Endodermal cell (in vitro differentiated cells): ENCODE measurements around the gene TTC28. TPM values are rescaled to one million over a fixed set of nuclear protein-coding genes. Genes with fewer than 3 reads are reported as not detected.

Source experiments
- DNase-seq: peaks from one replicate; pipeline ENCODE4 v3.0.0-alpha.2; 2017
- H3K27ac ChIP-seq: 2 replicates; pipeline ENCODE4 v1.5.1; 2013; ENCODE audit warnings: mild to moderate bottlenecking, low read depth, low read length, moderate library complexity
- H3K27me3 ChIP-seq: 2 replicates; pipeline ENCODE4 v1.6.1; 2013; ENCODE audit warnings: mild to moderate bottlenecking, low read length, moderate library complexity; ENCODE audit not compliant: insufficient read depth, control insufficient read depth, poor library complexity, severe bottlenecking
- H3K36me3 ChIP-seq: 2 replicates; pipeline ENCODE4 v1.7.0; 2013; ENCODE audit warnings: mild to moderate bottlenecking, low read length, moderate library complexity; ENCODE audit not compliant: control insufficient read depth, insufficient read depth
- H3K4me1 ChIP-seq: one replicate; pipeline ENCODE4 v1.7.0; 2013; ENCODE audit warnings: low read length; ENCODE audit not compliant: control insufficient read depth, insufficient read depth
- H3K4me3 ChIP-seq: 2 replicates; pipeline ENCODE4 v1.5.1; 2013; ENCODE audit warnings: mild to moderate bottlenecking, low read length, moderate library complexity
- H3K9ac ChIP-seq: 2 replicates; pipeline ENCODE4 v1.6.1; 2013; ENCODE audit warnings: mild to moderate bottlenecking, low read length, moderate library complexity; ENCODE audit not compliant: poor library complexity, severe bottlenecking; ENCODE audit errors: extremely low read depth
- H3K9me3 ChIP-seq: 2 replicates; pipeline ENCODE4 v1.6.1; 2013; ENCODE audit warnings: mild to moderate bottlenecking, low read length, moderate library complexity; ENCODE audit not compliant: control insufficient read depth
- H3K27ac Mint-ChIP-seq: 2 replicates; pipeline ENCODE4 v1.8.0; 2020; ENCODE audit warnings: mixed read lengths
- H3K27me3 Mint-ChIP-seq: 2 replicates; pipeline ENCODE4 v1.8.0; 2021; ENCODE audit warnings: mild to moderate bottlenecking, mixed read lengths; ENCODE audit not compliant: insufficient read depth
- H3K36me3 Mint-ChIP-seq: 2 replicates; pipeline ENCODE4 v1.8.0; 2020; ENCODE audit warnings: low read depth, mixed read lengths
- H3K4me1 Mint-ChIP-seq: 2 replicates; pipeline ENCODE4 v1.8.0; 2020; ENCODE audit warnings: mixed read lengths
- H3K4me3 Mint-ChIP-seq: 2 replicates; pipeline ENCODE4 v1.8.0; 2020; ENCODE audit warnings: mild to moderate bottlenecking, moderate library complexity, mixed read lengths
- H3K9me3 Mint-ChIP-seq: 2 replicates; pipeline ENCODE4 v1.8.0; 2020; ENCODE audit warnings: mild to moderate bottlenecking, mixed read lengths
- CTCF ChIP-seq: fragments of 200-600 bp; sonication (generic); conservative IDR thresholded peaks from 2 replicates; pipeline ENCODE4 v1.5.0; 2021; ENCODE audit warnings: antibody characterized with exemption, mild to moderate bottlenecking
- WGBS, 2 experiments: methylation state at CpG; one replicate each; pipeline versions ENCODE4 v1.1.5 to v1.1.7; 2013; ENCODE audit warnings: missing lambda C conversion rate in 2 of 2, mixed read lengths in 1 of 2; ENCODE audit not compliant: insufficient coverage in 1 of 2, insufficient read length in 1 of 2; 5-methylcytosine and 5-hydroxymethylcytosine counted together
- total RNA-seq, 2 donors: library from RNA; stranded (reverse); fragmentation: NEBNext Ultra II Directional in 1 of 2; extraction: Animal tissue kit (Norgen Biotek cat#: 25700) in 1 of 2; gene quantifications; 2 replicates in 1 of 2; 3 replicates in 1 of 2; pipeline ENCODE4 v1.2.1, GENCODE V29; 2021

Gene TTC28
- total RNA-seq, 2 donors from 2014 or later, result 28.6 to 34.0 TPM

- H3K36me3 Mint-ChIP-seq, result no peaks in the 10 kb centered on the region
- Histone ChIP-seq H3K27me3 (no peaks in the 10 kb centered on the region), H3K4me3 (no peak overlapping the region), H3K9ac (no peak overlapping the region), H3K27ac (no peak overlapping the region), H3K4me1 (no peaks in the 10 kb centered on the region), H3K9me3 (no peaks in the 10 kb centered on the region), H3K36me3 (no peaks in the 10 kb centered on the region)
- no peak overlapping the region for H3K4me3 Mint-ChIP-seq
- DNase-seq, result no peak
- no peaks in the 10 kb centered on the region for H3K27me3 Mint-ChIP-seq
- no peak for TF ChIP-seq CTCF
- no peaks in the 10 kb centered on the region for H3K9me3 Mint-ChIP-seq
- no peaks in the 10 kb centered on the region for H3K4me1 Mint-ChIP-seq
- no peak overlapping the region for H3K27ac Mint-ChIP-seq
- WGBS, 2 experiments, result 99% methylated on average over 8 of the region's 8 CpGs; no CpG with 5 or more reads in 1 of the 2 experiments
These were observed 98.6 kb downstream of the TTC28 start for GRCh38 chr22:28581016-28581415.

- Mint-ChIP-seq H3K27me3 (no peaks in the 10 kb centered on the region), H3K4me3 (no peak overlapping the region), H3K4me1 (no peaks in the 10 kb centered on the region), H3K27ac (no peak overlapping the region), H3K9me3 (no peaks in the 10 kb centered on the region), H3K36me3 (no peaks in the 10 kb centered on the region)
- H3K9me3 ChIP-seq, result no peaks in the 10 kb centered on the region
- H3K36me3 ChIP-seq, result no peaks in the 10 kb centered on the region
- H3K27me3 ChIP-seq, result no peaks in the 10 kb centered on the region
- no peak overlapping the region for H3K4me3 ChIP-seq
- no peak for DNase-seq
- 100% methylated on average over 2 of the region's 3 CpGs; no CpG with 5 or more reads in 1 of the 2 experiments for WGBS, 2 experiments
- no peaks in the 10 kb centered on the region for H3K4me1 ChIP-seq
- H3K9ac ChIP-seq, result no peak overlapping the region
- TF ChIP-seq CTCF, result no peak
- no peak overlapping the region for H3K27ac ChIP-seq
These were observed 103.5 kb downstream of the TTC28 start for GRCh38 chr22:28576162-28576561.

- no peaks in the 10 kb centered on the region for H3K36me3 Mint-ChIP-seq
- DNase-seq, result no peak
- 96% methylated on average over 4 of the region's 4 CpGs; no CpG with 5 or more reads in 1 of the 2 experiments for WGBS, 2 experiments
- Histone ChIP-seq H3K9me3 (no peaks in the 10 kb centered on the region), H3K27ac (no peak overlapping the region), H3K27me3 (no peaks in the 10 kb centered on the region), H3K4me1 (no peaks in the 10 kb centered on the region), H3K4me3 (no peak overlapping the region), H3K36me3 (no peaks in the 10 kb centered on the region), H3K9ac (no peak overlapping the region)
- no peaks in the 10 kb centered on the region for H3K27me3 Mint-ChIP-seq
- no peak overlapping the region for H3K4me3 Mint-ChIP-seq
- no peaks in the 10 kb centered on the region for H3K4me1 Mint-ChIP-seq
- TF ChIP-seq CTCF, result no peak
- H3K9me3 Mint-ChIP-seq, result no peaks in the 10 kb centered on the region
- no peak overlapping the region for H3K27ac Mint-ChIP-seq
These were observed 105.4 kb downstream of the TTC28 start for GRCh38 chr22:28574159-28574788.
